HUES64 (cell line): ENCODE measurements around the gene ELMO2.

Source experiments
- H3K27ac ChIP-seq: 2 replicates; pipeline ENCODE4 v1.7.0; 2013; ENCODE audit warnings: low read depth, low read length, inconsistent platforms
- H3K27me3 ChIP-seq: 2 replicates; pipeline ENCODE4 v1.6.1; 2013; ENCODE audit warnings: mild to moderate bottlenecking, low read length; ENCODE audit not compliant: insufficient read depth
- H3K36me3 ChIP-seq: 2 replicates; pipeline ENCODE4 v1.6.1; 2013; ENCODE audit warnings: mild to moderate bottlenecking, low read length; ENCODE audit not compliant: insufficient read depth
- H3K4me1 ChIP-seq: 2 replicates; pipeline ENCODE4 v1.6.1; 2013; ENCODE audit warnings: mild to moderate bottlenecking, low read length, moderate library complexity; ENCODE audit not compliant: insufficient read depth
- H3K4me3 ChIP-seq: 2 replicates; pipeline ENCODE4 v1.5.1; 2013; ENCODE audit warnings: mild to moderate bottlenecking, low read length, moderate library complexity
- H3K9ac ChIP-seq: 2 replicates; pipeline ENCODE4 v1.6.1; 2013; ENCODE audit warnings: mild to moderate bottlenecking, low read depth, low read length
- H3K9me3 ChIP-seq: 2 replicates; pipeline ENCODE4 v1.6.1; 2013; ENCODE audit warnings: low read depth, low read length; ENCODE audit not compliant: insufficient read depth
- WGBS: fragments of 150-250, 120-280 bp; methylation state at CpG from one replicate; pipeline ENCODE4 v1.1.7; 2013; ENCODE audit warnings: missing lambda C conversion rate; 5-methylcytosine and 5-hydroxymethylcytosine counted together

The ELMO2 gene

GRCh38 chr20:46367234-46367633 lies 39.2 kb downstream of the ELMO2 start:
- Histone ChIP-seq H3K27ac (no peak overlapping the region), H3K9ac (no peak overlapping the region), H3K36me3 (peaks cover 71% of the 10 kb centered on the region), H3K9me3 (no peaks in the 10 kb centered on the region), H3K4me1 (no peaks in the 10 kb centered on the region; the same call in 1 of the 2 replicates), H3K27me3 (no peaks in the 10 kb centered on the region), H3K4me3 (no peak overlapping the region)
- 92% methylated on average over 5 of the region's 5 CpGs for WGBS

- Histone ChIP-seq H3K4me3 (no peak overlapping the region), H3K36me3 (peaks cover 68% of the 10 kb centered on the region), H3K27me3 (no peaks in the 10 kb centered on the region), H3K4me1 (no peaks in the 10 kb centered on the region; the same call in 1 of the 2 replicates), H3K9ac (no peak overlapping the region), H3K27ac (no peak overlapping the region), H3K9me3 (no peaks in the 10 kb centered on the region)
- 91% methylated on average over 5 of the region's 5 CpGs for WGBS
Observed at GRCh38 chr20:46366826-46367225, 39.6 kb downstream of the ELMO2 start.

GRCh38 chr20:46365487-46366220 lies 40.8 kb downstream of the ELMO2 start:
- Histone ChIP-seq H3K36me3 (peaks cover 66% of the 10 kb centered on the region), H3K4me1 (no peaks in the 10 kb centered on the region; the same call in 1 of the 2 replicates), H3K9me3 (no peaks in the 10 kb centered on the region), H3K4me3 (no peak overlapping the region), H3K9ac (no peak overlapping the region), H3K27me3 (no peaks in the 10 kb centered on the region), H3K27ac (no peak overlapping the region)
- 93% methylated on average over 5 of the region's 5 CpGs for WGBS

- H3K36me3 ChIP-seq = peaks cover 58% of the 10 kb centered on the region
- peak overlapping the region; percentile 66 for H3K27ac ChIP-seq
- H3K9ac ChIP-seq = peak overlapping the region; percentile 77
- no peaks in the 10 kb centered on the region for H3K27me3 ChIP-seq
- no peaks in the 10 kb centered on the region for H3K9me3 ChIP-seq
- 70% methylated on average over 8 of the region's 10 CpGs for whole genome bisulfite sequencing
- peak overlapping the region; percentile 96 for H3K4me3 ChIP-seq
- H3K4me1 ChIP-seq = no peaks in the 10 kb centered on the region; the same call in 1 of the 2 replicates
Observed at GRCh38 chr20:46364670-46365486, 41.5 kb downstream of the ELMO2 start.

- Histone ChIP-seq H3K9me3 (no peaks in the 10 kb centered on the region), H3K9ac (peak overlapping the region; percentile 97), H3K4me1 (no peaks in the 10 kb centered on the region; the same call in 1 of the 2 replicates), H3K36me3 (peaks cover 50% of the 10 kb centered on the region), H3K27ac (peak overlapping the region; percentile 99), H3K27me3 (no peaks in the 10 kb centered on the region), H3K4me3 (peak overlapping the region; percentile 96)
- under 1% methylated on average over 64 of the region's 64 CpGs for WGBS
Observed at GRCh38 chr20:46363874-46364669, 42.3 kb downstream of the ELMO2 start.

GRCh38 chr20:46362921-46363867 lies 43.2 kb downstream of the ELMO2 start:
- Histone ChIP-seq H3K27me3 (no peaks in the 10 kb centered on the region), H3K4me1 (no peaks in the 10 kb centered on the region; the same call in 1 of the 2 replicates), H3K27ac (0 out of 2 replicates have a peak overlapping the region, but pooled peaks have one; percentile 19), H3K9me3 (no peaks in the 10 kb centered on the region), H3K36me3 (peaks cover 42% of the 10 kb centered on the region), H3K9ac (peak overlapping the region; percentile 97), H3K4me3 (peak overlapping the region; percentile 96)
- WGBS = 80% methylated on average over 14 of the region's 14 CpGs

GRCh38 chr20:46361811-46362210 lies 44.6 kb downstream of the ELMO2 start:
- Histone ChIP-seq H3K36me3 (peaks cover 30% of the 10 kb centered on the region), H3K9me3 (no peaks in the 10 kb centered on the region), H3K4me3 (no peak overlapping the region), H3K9ac (no peak overlapping the region), H3K4me1 (no peaks in the 10 kb centered on the region; the same call in 1 of the 2 replicates), H3K27me3 (no peaks in the 10 kb centered on the region), H3K27ac (no peak overlapping the region)
- WGBS = 95% methylated on average over 2 of the region's 2 CpGs

GRCh38 chr20:46361381-46361780 lies 45.0 kb downstream of the ELMO2 start:
- Histone ChIP-seq H3K36me3 (peaks cover 27% of the 10 kb centered on the region), H3K27me3 (no peaks in the 10 kb centered on the region), H3K4me1 (no peaks in the 10 kb centered on the region; the same call in 1 of the 2 replicates), H3K4me3 (no peak overlapping the region), H3K27ac (no peak overlapping the region), H3K9me3 (no peaks in the 10 kb centered on the region), H3K9ac (no peak overlapping the region)
- 86% methylated on average over 5 of the region's 5 CpGs for WGBS

GRCh38 chr20:46359233-46359751 lies 47.1 kb downstream of the ELMO2 start:
- no peaks in the 10 kb centered on the region for H3K4me1 ChIP-seq
- no peak overlapping the region for H3K27ac ChIP-seq
- H3K36me3 ChIP-seq = peaks cover 27% of the 10 kb centered on the region
- no peaks in the 10 kb centered on the region for H3K9me3 ChIP-seq
- 91% methylated on average over 9 of the region's 10 CpGs for WGBS
- no peak overlapping the region for H3K9ac ChIP-seq
- no peak overlapping the region for H3K4me3 ChIP-seq
- H3K27me3 ChIP-seq = no peaks in the 10 kb centered on the region
